ENCODE measurements around the gene DEFB113.
"Not testable (repeated sequence)": the region's sequence is repeated elsewhere in the genome, so short reads cannot be mapped to it uniquely, and the experiment has no call there.

The DEFB113 gene

DNA sequence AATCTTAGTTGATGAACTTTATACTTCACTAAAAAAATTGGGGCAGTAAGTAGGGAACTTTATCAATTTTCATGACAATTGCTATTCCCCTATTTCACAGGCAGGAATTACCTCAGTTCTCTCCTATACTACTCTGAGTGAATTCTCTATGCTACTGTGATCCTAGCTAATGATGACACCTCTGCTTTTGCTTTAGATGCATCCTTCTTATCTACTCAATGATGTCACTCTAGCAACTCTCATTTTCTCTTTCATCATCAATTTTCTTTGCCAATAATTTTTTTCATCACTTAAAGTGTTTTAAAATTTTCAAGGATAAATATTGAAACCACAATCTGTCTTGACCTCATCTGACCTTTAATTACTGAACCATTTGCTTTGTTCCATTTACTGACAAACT is 13.6 kb downstream of the DEFB113 start:
- H3K4me1 Mint-ChIP-seq, result no peaks in the 10 kb centered on the region
- no peak for DNase-seq
- CTCF ChIA-PET, result no interaction called here
- H3K27me3 Mint-ChIP-seq, result no peaks in the 10 kb centered on the region
- H3K4me3 Mint-ChIP-seq, result no peak overlapping the region
- no peaks in the 10 kb centered on the region for H3K9me3 Mint-ChIP-seq
- H3K27ac Mint-ChIP-seq, result no peak overlapping the region
- no peaks in the 10 kb centered on the region for H3K36me3 Mint-ChIP-seq

GRCh38 chr6:49951926-49952325 is 17.5 kb downstream of the DEFB113 start:
- Mint-ChIP-seq H3K36me3 (no peaks in the 10 kb centered on the region), H3K27ac (no peak overlapping the region), H3K4me3 (no peak overlapping the region), H3K4me1 (no peaks in the 10 kb centered on the region), H3K27me3 (no peaks in the 10 kb centered on the region), H3K9me3 (peaks cover 2% of the 10 kb centered on the region)
- CTCF ChIA-PET, result no interaction called here
- DNase-seq, result no peak

- Mint-ChIP-seq H3K4me3 (no peak overlapping the region), H3K27ac (no peak overlapping the region), H3K9me3 (peaks cover 2% of the 10 kb centered on the region), H3K4me1 (no peaks in the 10 kb centered on the region), H3K27me3 (no peaks in the 10 kb centered on the region), H3K36me3 (no peaks in the 10 kb centered on the region)
- no peak for DNase-seq
- CTCF ChIA-PET, result no interaction called here
Observed at GRCh38 chr6:49950415-49950751, 19.0 kb downstream of the DEFB113 start.

DNA sequence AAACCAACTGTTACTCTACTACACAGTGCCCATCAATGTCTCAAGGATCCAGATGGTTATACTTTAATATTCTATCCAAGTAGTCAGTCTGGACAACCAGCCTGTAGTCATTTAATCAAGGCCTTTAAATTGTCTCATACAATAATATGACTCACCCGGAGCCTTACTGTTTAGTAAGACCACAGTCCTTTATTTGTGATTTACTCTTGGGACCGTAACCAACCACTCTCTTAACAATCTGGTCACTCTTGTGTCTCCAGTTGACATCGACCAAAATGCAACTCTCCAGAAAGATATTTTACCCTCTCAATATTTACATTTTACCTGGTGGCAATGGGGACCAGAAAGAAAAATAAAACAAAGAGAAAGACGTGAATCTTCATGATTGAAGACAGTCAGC is 20.4 kb downstream of the DEFB113 start:
- H3K4me1 Mint-ChIP-seq, result no peaks in the 10 kb centered on the region
- H3K27ac Mint-ChIP-seq, result no peak overlapping the region
- no peaks in the 10 kb centered on the region for H3K36me3 Mint-ChIP-seq
- CTCF ChIA-PET, result no interaction called here
- peaks cover 9% of the 10 kb centered on the region for H3K9me3 Mint-ChIP-seq
- H3K4me3 Mint-ChIP-seq, result no peak overlapping the region
- no peak for DNase-seq
- no peaks in the 10 kb centered on the region for H3K27me3 Mint-ChIP-seq

DNA sequence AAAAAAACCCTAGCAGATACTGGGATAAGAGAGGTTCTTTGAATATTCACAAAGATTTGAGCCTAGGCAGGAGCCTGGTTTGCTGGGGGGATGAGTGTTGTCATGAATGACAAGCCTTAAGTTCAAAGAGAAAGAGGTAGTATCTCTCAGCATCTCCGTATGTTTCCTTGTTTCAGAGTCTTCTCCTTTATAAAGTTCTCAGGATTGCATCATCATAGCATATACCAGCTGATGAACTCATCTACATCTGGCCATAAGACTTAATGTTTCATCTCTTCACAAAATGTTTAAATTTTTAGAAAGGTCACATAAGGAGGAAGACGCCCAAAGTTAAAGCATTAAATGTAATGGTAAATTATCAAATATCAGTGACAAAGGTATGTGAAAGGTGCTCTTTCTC is 22.6 kb downstream of the DEFB113 start:
- no peaks in the 10 kb centered on the region for H3K27me3 Mint-ChIP-seq
- H3K4me1 Mint-ChIP-seq, result no peaks in the 10 kb centered on the region

GRCh38 chr6:49944068-49944467 is 25.4 kb downstream of the DEFB113 start:
- H3K9me3 Mint-ChIP-seq, H3K4me3 Mint-ChIP-seq, H3K4me1 Mint-ChIP-seq, H3K27me3 Mint-ChIP-seq, CTCF ChIA-PET, H3K36me3 Mint-ChIP-seq, DNase-seq, H3K27ac Mint-ChIP-seq: not testable (repeated sequence)

More for the DNA sequence above, 22.6 kb downstream of the DEFB113 start:
- peaks cover 11% of the 10 kb centered on the region for H3K9me3 Mint-ChIP-seq
- H3K36me3 Mint-ChIP-seq, result no peaks in the 10 kb centered on the region
- H3K4me3 Mint-ChIP-seq, result no peak overlapping the region
- CTCF ChIA-PET, result no interaction called here
- no peak overlapping the region for H3K27ac Mint-ChIP-seq
- no peak for DNase-seq

GRCh38 chr6:49939993-49940498 is 29.4 kb downstream of the DEFB113 start:
- Mint-ChIP-seq H3K9me3 (peaks cover 8% of the 10 kb centered on the region), H3K36me3 (no peaks in the 10 kb centered on the region), H3K4me1 (no peaks in the 10 kb centered on the region), H3K4me3 (no peak overlapping the region), H3K27me3 (no peaks in the 10 kb centered on the region), H3K27ac (no peak overlapping the region)
- DNase-seq, result no peak
- CTCF ChIA-PET, result no interaction called here

GRCh38 chr6:49937811-49938210 is 31.6 kb downstream of the DEFB113 start:
- CTCF ChIA-PET, result no interaction called here
- no peaks in the 10 kb centered on the region for H3K36me3 Mint-ChIP-seq
- H3K27ac Mint-ChIP-seq, result no peak overlapping the region
- no peaks in the 10 kb centered on the region for H3K27me3 Mint-ChIP-seq
- no peak overlapping the region for H3K4me3 Mint-ChIP-seq
- no peaks in the 10 kb centered on the region for H3K4me1 Mint-ChIP-seq
- no peaks in the 10 kb centered on the region for H3K9me3 Mint-ChIP-seq
- no peak for DNase-seq

- Mint-ChIP-seq H3K4me3 (no peak overlapping the region), H3K9me3 (no peaks in the 10 kb centered on the region), H3K4me1 (no peaks in the 10 kb centered on the region), H3K27me3 (no peaks in the 10 kb centered on the region), H3K36me3 (no peaks in the 10 kb centered on the region), H3K27ac (no peak overlapping the region)
- DNase-seq, result no peak
- CTCF ChIA-PET, result no interaction called here
Observed at GRCh38 chr6:49937017-49937416, 32.4 kb downstream of the DEFB113 start.

- no peaks in the 10 kb centered on the region for H3K9me3 Mint-ChIP-seq
- H3K27me3 Mint-ChIP-seq, result no peaks in the 10 kb centered on the region
- H3K4me3 Mint-ChIP-seq, result no peak overlapping the region
- CTCF ChIA-PET, result no interaction called here
- no peak overlapping the region for H3K27ac Mint-ChIP-seq
- no peaks in the 10 kb centered on the region for H3K4me1 Mint-ChIP-seq
- H3K36me3 Mint-ChIP-seq, result no peaks in the 10 kb centered on the region
- DNase-seq, result no peak
Observed at GRCh38 chr6:49935387-49935786, 34.0 kb downstream of the DEFB113 start.

DNA sequence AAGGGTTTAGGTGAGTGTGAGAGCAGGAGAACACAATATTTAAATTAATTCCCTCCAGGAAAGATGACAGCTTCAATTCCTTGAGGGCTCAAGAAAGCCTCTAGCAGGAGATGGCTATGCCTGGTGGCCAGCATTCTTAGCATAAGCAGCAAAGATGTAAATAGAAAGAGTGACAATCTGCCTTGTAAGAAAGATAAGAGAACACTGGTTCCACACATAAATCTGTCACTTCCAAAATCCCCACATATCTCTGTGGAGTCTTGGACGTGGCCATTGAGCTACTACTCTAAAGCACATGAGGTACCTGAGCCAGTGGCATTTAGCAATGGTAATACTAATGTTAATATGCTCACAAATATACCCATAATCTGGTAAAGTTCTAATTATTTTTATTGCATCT is 34.7 kb downstream of the DEFB113 start:
- no peaks in the 10 kb centered on the region for H3K36me3 Mint-ChIP-seq
- no peaks in the 10 kb centered on the region for H3K27me3 Mint-ChIP-seq
- DNase-seq, result no peak
- no peak overlapping the region for H3K4me3 Mint-ChIP-seq
- H3K9me3 Mint-ChIP-seq, result no peaks in the 10 kb centered on the region
- CTCF ChIA-PET, result no interaction called here
- H3K4me1 Mint-ChIP-seq, result no peaks in the 10 kb centered on the region
- H3K27ac Mint-ChIP-seq, result no peak overlapping the region

DNA sequence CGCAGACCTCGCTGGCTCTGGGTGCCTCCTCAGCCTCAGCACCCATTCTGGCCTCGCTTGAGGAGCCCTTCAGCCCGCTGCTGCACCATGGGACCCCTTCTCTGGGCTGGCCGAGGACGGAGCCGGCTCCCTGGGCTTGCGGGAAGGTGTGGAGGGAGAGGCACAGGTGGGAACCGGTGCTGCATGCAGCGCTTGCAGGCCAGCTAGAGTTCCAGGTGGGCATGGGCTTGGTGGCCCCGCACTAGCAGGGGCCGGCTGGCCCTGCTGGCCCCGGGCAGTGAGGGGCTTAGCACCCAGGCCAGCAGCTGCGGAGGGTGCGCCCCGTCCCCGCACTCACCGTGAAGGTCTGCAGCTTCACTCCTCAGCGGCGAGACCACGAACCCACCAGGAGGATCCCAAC is 35.9 kb downstream of the DEFB113 start:
- no peak for DNase-seq
- H3K36me3 Mint-ChIP-seq, result no peaks in the 10 kb centered on the region
- no peaks in the 10 kb centered on the region for H3K9me3 Mint-ChIP-seq
- H3K27ac Mint-ChIP-seq, result no peak overlapping the region
- no peaks in the 10 kb centered on the region for H3K27me3 Mint-ChIP-seq
- H3K4me3 Mint-ChIP-seq, result no peak overlapping the region
- CTCF ChIA-PET, result no interaction called here
- H3K4me1 Mint-ChIP-seq, result no peaks in the 10 kb centered on the region

DNA sequence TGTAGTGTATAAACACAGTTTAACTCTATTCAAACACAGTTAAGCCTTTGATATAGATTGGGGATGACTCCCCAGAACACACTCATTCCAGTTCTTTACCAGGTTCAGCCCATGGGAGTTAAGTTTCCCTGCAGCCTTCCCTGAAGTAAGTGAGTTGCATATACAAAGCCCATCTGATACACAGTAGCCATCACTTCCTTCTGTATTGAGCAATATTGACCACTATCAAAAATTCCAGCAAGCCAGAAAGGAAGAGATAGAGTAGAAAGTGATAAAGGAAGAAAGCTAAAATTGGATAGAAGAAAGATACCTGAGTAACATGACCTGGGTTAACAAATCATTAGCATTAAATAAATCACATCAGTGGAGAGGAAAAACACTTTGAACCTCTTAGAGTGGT is 40.1 kb downstream of the DEFB113 start:
- H3K27ac Mint-ChIP-seq, result no peak overlapping the region
- CTCF ChIA-PET, result no interaction called here
- H3K36me3 Mint-ChIP-seq, result no peaks in the 10 kb centered on the region
- H3K4me1 Mint-ChIP-seq, result no peaks in the 10 kb centered on the region
- DNase-seq, result no peak
- no peak overlapping the region for H3K4me3 Mint-ChIP-seq
- peaks cover 2% of the 10 kb centered on the region for H3K9me3 Mint-ChIP-seq
- H3K27me3 Mint-ChIP-seq, result no peaks in the 10 kb centered on the region

GRCh38 chr6:49923826-49924225 is 45.6 kb downstream of the DEFB113 start:
- no peaks in the 10 kb centered on the region for H3K4me1 Mint-ChIP-seq
- no peaks in the 10 kb centered on the region for H3K36me3 Mint-ChIP-seq
- H3K27ac Mint-ChIP-seq, result no peak overlapping the region
- no peak for DNase-seq
- no peaks in the 10 kb centered on the region for H3K27me3 Mint-ChIP-seq
- H3K9me3 Mint-ChIP-seq, result peaks cover 2% of the 10 kb centered on the region
- CTCF ChIA-PET, result interaction anchor here (1.1 kb wide), 1 partner anchor 192 kb away, joined by 3 read pairs; no protein-coding TSS in a partner anchor
- no peak overlapping the region for H3K4me3 Mint-ChIP-seq

- Mint-ChIP-seq H3K4me3 (no peak overlapping the region), H3K9me3 (no peaks in the 10 kb centered on the region), H3K27me3 (no peaks in the 10 kb centered on the region), H3K4me1 (no peaks in the 10 kb centered on the region), H3K27ac (no peak overlapping the region), H3K36me3 (no peaks in the 10 kb centered on the region)
- DNase-seq, result no peak
- CTCF ChIA-PET, result no interaction called here
Observed at GRCh38 chr6:49919935-49920644, 49.3 kb downstream of the DEFB113 start.

DNA sequence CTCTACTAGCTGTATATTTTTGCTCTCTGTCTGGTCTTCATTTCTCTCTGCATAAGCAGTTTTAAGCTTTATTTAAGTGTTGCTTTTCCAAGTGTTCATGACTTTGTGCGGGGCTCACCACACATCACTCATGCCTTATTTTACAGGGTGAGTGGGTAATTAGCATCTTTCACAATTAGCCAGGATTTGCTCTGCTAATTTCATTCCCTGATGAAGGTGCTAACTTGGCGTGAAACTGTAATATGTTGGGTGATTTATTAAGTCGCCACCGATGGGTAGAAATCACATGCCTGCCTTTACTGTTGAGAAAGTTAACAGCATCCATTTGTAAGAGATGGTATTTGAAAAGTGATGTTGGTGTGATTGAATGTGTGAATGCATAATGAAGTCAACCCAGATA is 50.2 kb downstream of the DEFB113 start:
- Mint-ChIP-seq H3K9me3 (no peaks in the 10 kb centered on the region), H3K4me1 (no peaks in the 10 kb centered on the region), H3K4me3 (no peak overlapping the region), H3K27me3 (no peaks in the 10 kb centered on the region), H3K27ac (no peak overlapping the region), H3K36me3 (no peaks in the 10 kb centered on the region)
- no peak for DNase-seq
- CTCF ChIA-PET, result no interaction called here

Data from activated naive CD4-positive, alpha-beta T cell treated with anti-CD3 and anti-CD28 coated beads, Interleukin-2, amount 10 ng/mL, durations not matched to agents 7 days and 5 days (primary cell).